Embryonic facial prominence (tissue), 1 donor: ENCODE measurements around the gene NINJ1.
"Not testable (repeated sequence)": the region's sequence is repeated elsewhere in the genome, so short reads cannot be mapped to it uniquely, and the experiment has no call there.

Experiments used
- DNase-seq: peaks from one replicate; pipeline ENCODE4 v3.0.0-alpha.2; 2016; ENCODE audit errors: extremely low spot score

Gene NINJ1

GRCh38 chr9:93159601-93160471, 25.8 kb upstream of the NINJ1 start:
- no peak for DNase-seq

- no peak for DNase-seq
Observed at GRCh38 chr9:93156475-93157008, 22.5 kb upstream of the NINJ1 start.

- DNase-seq = no peak
Observed at GRCh38 chr9:93155716-93156474, 21.8 kb upstream of the NINJ1 start.

- no peak for DNase-seq
Observed at GRCh38 chr9:93154293-93154903, 20.3 kb upstream of the NINJ1 start.

- no peak for DNase-seq
Observed at GRCh38 chr9:93151097-93151784, 17.2 kb upstream of the NINJ1 start.

- no peak for DNase-seq
Observed at GRCh38 chr9:93149361-93149760, 15.3 kb upstream of the NINJ1 start.

- DNase-seq = no peak
Observed at GRCh38 chr9:93148721-93149120, 14.7 kb upstream of the NINJ1 start.

GRCh38 chr9:93147632-93148031, 13.6 kb upstream of the NINJ1 start:
- DNase-seq = no peak

GRCh38 chr9:93146696-93147095, 12.6 kb upstream of the NINJ1 start:
- DNase-seq = not testable (repeated sequence)

- DNase-seq = no peak
Observed at GRCh38 chr9:93143830-93144530, 9.9 kb upstream of the NINJ1 start.

- no peak for DNase-seq
Observed at GRCh38 chr9:93141771-93142483, 7.9 kb upstream of the NINJ1 start.

GRCh38 chr9:93139365-93140182, 5.5 kb upstream of the NINJ1 start:
- no peak for DNase-seq

- no peak for DNase-seq
Observed at GRCh38 chr9:93138171-93138764, 4.2 kb upstream of the NINJ1 start.

- DNase-seq = no peak
Observed at GRCh38 chr9:93137362-93137761, 3.3 kb upstream of the NINJ1 start.

- no peak for DNase-seq
Observed at GRCh38 chr9:93136011-93136440, 2.0 kb upstream of the NINJ1 start.

GRCh38 chr9:93134740-93135444, 841 bp upstream of the NINJ1 start:
- no peak for DNase-seq

- no peak for DNase-seq
Observed at GRCh38 chr9:93133681-93134014, 403 bp downstream of the NINJ1 start.

GRCh38 chr9:93132946-93133680, 938 bp downstream of the NINJ1 start:
- no peak for DNase-seq
